Inferior parietal cortex (tissue), 1 donor: ENCODE data around the gene CDH3.

ENCODE experiments used
- DNase-seq: peaks from one replicate; pipeline ENCODE4 v3.0.0-alpha.2; 2016; ENCODE audit errors: extremely low spot score

The CDH3 gene

DNA sequence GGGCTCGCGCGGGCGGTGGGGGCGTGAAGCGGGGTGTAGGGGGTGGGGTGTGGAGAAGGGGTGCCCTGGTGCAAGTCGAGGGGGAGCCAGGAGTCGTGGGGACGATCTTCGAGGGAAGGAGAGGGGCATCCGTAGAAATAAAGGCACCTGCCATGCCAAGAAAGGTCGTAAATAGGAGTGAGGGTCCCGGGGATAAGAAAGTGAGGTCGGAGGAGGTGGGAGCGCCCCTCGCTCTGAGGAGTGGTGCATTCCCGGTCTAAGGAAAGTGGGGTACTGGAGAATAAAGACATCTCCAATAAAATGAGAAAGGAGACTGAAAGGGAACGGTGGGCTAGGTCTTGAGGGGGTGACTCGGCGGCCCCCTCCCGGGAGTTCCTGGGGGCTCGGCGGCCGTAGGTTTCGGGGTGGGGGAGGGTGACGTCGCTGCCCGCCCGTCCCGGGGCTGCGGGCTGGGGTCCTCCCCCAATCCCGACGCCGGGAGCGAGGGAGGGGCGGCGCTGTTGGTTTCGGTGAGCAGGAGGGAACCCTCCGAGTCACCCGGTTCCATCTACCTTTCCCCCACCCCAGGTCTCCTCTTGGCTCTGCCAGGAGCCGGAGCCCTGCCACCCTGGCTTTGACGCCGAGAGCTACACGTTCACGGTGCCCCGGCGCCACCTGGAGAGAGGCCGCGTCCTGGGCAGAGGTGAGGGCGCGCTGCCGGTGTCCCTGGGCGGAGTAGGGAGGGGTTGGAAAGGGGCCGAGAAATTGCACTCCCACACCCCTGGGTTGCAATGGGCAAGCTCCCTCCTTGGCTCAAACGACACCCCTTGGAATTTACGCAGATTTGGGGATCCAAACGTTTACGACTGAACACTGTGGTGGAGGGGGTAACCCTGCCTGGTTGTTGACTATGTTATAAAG is 92.9 kb downstream of the CDH3 start:
- no peak for DNase-seq

DNA sequence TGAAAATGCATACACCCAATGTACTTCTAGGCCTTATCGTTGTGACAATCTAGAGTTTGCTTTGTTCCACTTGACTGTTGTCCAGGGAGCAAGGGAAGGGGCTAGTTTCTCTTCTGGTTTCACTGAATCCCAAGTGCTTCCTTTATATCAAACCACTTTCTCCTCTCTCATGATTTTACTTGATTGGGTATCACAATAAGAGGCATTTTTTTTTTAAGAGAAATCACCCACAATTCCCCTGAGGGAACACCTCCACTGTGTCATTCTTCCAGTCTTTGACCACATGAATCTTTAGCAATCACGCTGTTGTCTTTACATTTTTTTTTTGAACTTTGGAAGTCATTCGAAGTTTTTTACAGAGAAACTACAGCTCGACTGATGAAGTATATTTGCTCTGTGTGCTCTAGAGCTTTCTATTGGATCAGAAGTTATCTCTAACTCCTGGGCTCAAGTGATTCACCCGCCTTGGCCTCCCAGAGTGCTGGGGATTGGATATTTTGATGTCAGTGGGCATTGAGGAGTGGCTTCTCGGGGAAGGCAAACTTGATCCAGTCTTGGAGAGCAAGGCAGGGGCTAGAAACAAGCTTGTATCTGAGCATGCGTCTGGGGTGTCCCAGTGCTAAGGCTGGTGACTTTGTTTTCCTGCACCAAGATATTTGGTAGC is 95.0 kb downstream of the CDH3 start:
- DNase-seq, result no peak

DNA sequence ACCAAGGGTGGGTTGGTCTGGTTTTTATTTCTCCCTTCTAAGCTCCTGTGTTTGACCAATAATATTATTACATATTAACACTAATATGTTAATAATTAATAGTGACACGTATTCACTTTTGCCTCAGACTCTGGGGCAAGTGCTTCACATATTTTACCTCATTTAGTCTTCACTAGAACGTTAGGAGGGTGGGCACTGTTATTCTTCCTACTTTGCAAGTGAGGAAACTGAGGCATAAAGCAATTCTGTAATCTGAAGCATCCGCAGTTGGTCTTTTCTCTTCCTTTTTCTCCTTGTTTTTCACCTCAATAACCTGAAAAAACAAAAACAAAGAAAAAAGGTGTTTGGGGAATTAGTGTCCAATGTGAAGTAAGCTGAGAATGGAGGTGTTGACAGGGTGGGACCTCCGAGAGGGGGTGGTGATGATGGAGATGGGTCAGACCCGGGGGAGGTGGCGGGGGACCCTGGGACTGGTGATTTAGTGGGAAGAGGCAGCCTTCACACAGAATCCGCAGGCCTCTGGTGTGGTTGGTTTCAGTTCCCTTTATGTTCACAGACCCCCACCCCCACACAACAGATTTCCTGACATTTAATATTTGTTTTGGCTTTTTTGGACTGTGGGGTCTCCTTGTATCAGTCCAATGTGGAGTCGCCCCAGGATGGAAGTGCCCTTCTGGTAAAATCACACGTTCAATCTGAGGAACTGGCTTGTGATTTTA is 95.7 kb downstream of the CDH3 start:
- no peak for DNase-seq

DNA sequence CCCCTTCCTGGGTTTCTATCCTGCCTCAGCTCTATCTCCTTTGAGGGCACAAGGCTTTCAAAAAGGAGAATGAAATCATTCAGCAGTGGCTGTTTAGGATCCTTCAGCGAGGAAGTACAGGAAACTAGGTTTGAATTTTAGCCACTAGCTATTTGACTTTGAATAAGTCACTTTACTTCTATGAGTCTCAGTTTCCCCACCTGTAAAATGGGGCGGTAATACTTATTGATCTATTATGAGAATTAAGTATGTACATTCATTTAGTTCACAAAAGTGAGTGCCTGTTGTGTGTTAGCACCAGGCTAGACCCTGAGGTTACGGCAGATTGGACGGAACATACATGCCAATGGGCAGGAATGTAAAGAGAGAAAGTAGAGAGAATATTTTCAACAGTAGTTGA is 98.6 kb downstream of the CDH3 start:
- DNase-seq, result no peak

DNA sequence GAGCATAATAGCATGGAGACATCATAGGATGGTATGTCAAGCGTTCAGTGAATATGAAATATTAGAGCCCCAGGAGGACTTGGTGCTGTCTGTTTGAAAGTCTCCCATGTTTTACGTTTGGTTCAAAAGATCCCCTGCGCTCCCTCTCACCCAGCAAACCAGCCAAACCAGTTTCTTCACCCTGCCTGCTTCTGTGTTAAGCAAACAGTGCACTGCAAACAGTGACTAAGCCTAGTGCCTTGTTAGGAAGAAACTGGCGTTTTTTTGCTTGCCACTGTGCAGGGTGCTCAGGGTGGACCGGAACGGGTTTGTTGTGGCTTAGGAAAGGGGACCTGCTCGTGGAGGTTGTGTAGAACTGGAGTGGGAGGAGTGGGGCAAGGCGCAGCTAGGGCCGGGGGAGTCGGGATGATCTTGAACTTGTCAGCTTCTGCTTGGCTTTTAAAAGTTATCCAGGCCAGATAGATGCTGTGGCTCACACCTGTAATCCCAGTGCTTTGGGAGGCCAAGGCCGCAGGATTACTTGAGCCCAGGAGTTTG is 99.7 kb downstream of the CDH3 start:
- no peak for DNase-seq

DNA sequence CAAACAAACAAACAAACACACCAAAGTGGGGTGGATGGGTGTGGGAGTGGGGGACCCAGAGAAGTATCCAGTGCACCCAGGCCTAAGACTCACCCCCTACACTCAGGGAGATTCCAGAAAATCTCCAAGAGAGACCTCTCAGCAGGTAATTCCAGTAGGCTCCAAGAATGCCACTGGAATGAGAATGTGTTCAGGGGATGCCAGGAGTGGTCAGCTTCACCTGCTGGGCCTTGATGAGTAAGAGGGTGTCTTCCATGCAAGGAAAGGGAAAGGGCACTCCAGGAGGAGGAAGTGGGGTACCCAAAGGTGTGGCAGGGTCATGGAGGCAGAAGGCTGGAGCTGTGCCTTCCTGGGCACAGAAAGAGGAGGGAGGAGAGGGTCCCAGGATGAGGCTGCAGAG is 101.8 kb downstream of the CDH3 start:
- DNase-seq, result no peak

DNA sequence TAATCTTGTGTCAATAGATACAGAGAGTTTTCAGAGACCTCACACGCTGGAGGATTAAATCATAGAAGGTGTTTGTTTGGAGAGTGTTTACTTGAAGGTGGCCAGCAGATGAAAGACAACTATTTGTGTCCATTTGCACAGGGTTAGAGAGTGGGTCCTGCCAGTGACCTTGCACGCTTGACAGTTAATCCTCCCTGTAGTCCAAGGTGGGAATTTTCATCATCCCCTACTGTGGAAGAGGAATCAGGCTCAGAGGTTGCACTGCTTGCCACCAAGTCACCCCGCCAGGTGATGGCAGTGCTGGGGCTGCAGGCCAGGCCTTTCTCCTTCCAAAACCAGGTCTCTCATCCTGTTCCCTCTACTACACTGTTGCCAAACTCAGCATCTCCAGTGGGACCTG is 104.3 kb downstream of the CDH3 start:
- DNase-seq, result no peak
